IMR-90 (cell line): Measurements from ENCODE around the gene PIAS1. TPM values are rescaled to one million over a fixed set of nuclear protein-coding genes. Genes with fewer than 3 reads are reported as not detected.

ENCODE experiments used
- ATAC-seq: fragments of 200-7000 bp; cut with Tn5 transposase; 2 replicates; pipeline ENCODE4 v1.9.1; 2020; ENCODE audit warnings: low read depth, mild to moderate bottlenecking, moderate library complexity
- BruUV-seq: library from RNA; stranded (reverse); fragments of 400-500 nt; replicated peaks from 2 replicates; lab custom pipeline; 2021; lab: Mats Ljungman, UMichigan
- CTCF ChIA-PET: fragments of 300-600 bp; formaldehyde crosslinking; extraction: SDS; loops from one replicate; lab custom pipeline; 2021; ENCODE audit warnings: antibody characterized with exemption; lab: Yijun Ruan, JAX
- POLR2A ChIA-PET: fragments of 300-600 bp; sonication (Branson Sonifier 250); formaldehyde crosslinking; loops from one replicate; lab custom pipeline; 2022; ENCODE audit warnings: antibody characterized with exemption; ENCODE audit not compliant: unreplicated experiment; lab: Charles Lee
- DNase-seq: peaks from one replicate; pipeline ENCODE4 v3.0.0; 2013
- H2AFZ ChIP-seq: replicated peaks from 2 replicates; pipeline ENCODE3; 2013; ENCODE audit warnings: low read length, mild to moderate bottlenecking; ENCODE audit not compliant: poor library complexity
- H2AK5ac ChIP-seq: 2 replicates; pipeline ENCODE4 v1.6.1; 2013; ENCODE audit warnings: low read depth, low read length, inconsistent platforms
- H2AK9ac ChIP-seq: replicated peaks from 2 replicates; pipeline ENCODE3; 2013; ENCODE audit warnings: mild to moderate bottlenecking, low read depth, low read length, moderate library complexity; ENCODE audit not compliant: poor library complexity
- H2BK120ac ChIP-seq: 2 replicates; pipeline ENCODE4 v1.6.1; 2013; ENCODE audit warnings: low read depth, low read length, inconsistent platforms
- H2BK15ac ChIP-seq: 3 replicates; pipeline ENCODE4 v1.6.1; 2013; ENCODE audit warnings: low read depth, low read length, inconsistent platforms
- H2BK20ac ChIP-seq: 2 replicates; pipeline ENCODE4 v1.6.1; 2013; ENCODE audit warnings: low read depth, mild to moderate bottlenecking, inconsistent platforms, low read length, moderate library complexity
- H2BK5ac ChIP-seq: 2 replicates; pipeline ENCODE4 v1.6.1; 2013; ENCODE audit warnings: mild to moderate bottlenecking, low read depth, low read length, inconsistent platforms; ENCODE audit not compliant: poor library complexity, severe bottlenecking
- H3K14ac ChIP-seq: replicated peaks from 2 replicates; pipeline ENCODE4 v1.6.1; 2013; ENCODE audit warnings: low read depth, low read length, inconsistent platforms
- H3K18ac ChIP-seq: 2 replicates; pipeline ENCODE4 v1.6.1; 2013; ENCODE audit warnings: low read depth, low read length, control low read depth
- H3K23ac ChIP-seq: 2 replicates; pipeline ENCODE4 v1.6.1; 2013; ENCODE audit warnings: low read depth, low read length, inconsistent platforms
- H3K27ac ChIP-seq: 2 replicates; pipeline ENCODE4 v1.5.1; 2013; ENCODE audit warnings: mild to moderate bottlenecking, control low read depth, low read length; ENCODE audit not compliant: insufficient read depth
- H3K27me3 ChIP-seq: 2 replicates; pipeline ENCODE4 v1.6.1; 2013; ENCODE audit warnings: low read length; ENCODE audit not compliant: control insufficient read depth, insufficient read depth
- H3K36me3 ChIP-seq: 2 replicates; pipeline ENCODE4 v1.6.1; 2013; ENCODE audit warnings: low read length, mixed read lengths; ENCODE audit not compliant: control insufficient read depth, insufficient read depth
- H3K4ac ChIP-seq: 2 replicates; pipeline ENCODE4 v1.6.1; 2013; ENCODE audit warnings: low read depth, low read length, inconsistent platforms
- H3K4me1 ChIP-seq: 2 replicates; pipeline ENCODE4 v1.6.1; 2013; ENCODE audit warnings: low read length, mixed read lengths; ENCODE audit not compliant: control insufficient read depth, insufficient read depth
- H3K4me2 ChIP-seq: 2 replicates; pipeline ENCODE4 v1.6.1; 2013; ENCODE audit warnings: low read depth, mild to moderate bottlenecking, control low read depth, low read length, moderate library complexity
- H3K4me3 ChIP-seq: 2 replicates; pipeline ENCODE4 v1.5.1; 2013; ENCODE audit warnings: low read depth, mild to moderate bottlenecking, control low read depth, low read length, moderate library complexity; ENCODE audit not compliant: insufficient read depth
- H3K56ac ChIP-seq: 2 replicates; pipeline ENCODE4 v1.6.1; 2013; ENCODE audit warnings: low read length, inconsistent platforms; ENCODE audit not compliant: insufficient read depth; ENCODE audit errors: extremely low read depth
- H3K79me1 ChIP-seq, 2 experiments: 2 replicates each; pipeline ENCODE4 v1.6.1; 2013; ENCODE audit warnings: low read length in 2 of 2, inconsistent platforms in 1 of 2, low read depth in 1 of 2
- H3K9ac ChIP-seq: 2 replicates; pipeline ENCODE4 v1.6.1; 2013; ENCODE audit warnings: low read depth, low read length, control low read depth
- H3K9me1 ChIP-seq: 2 replicates; pipeline ENCODE4 v1.6.1; 2013; ENCODE audit warnings: low read length, inconsistent platforms; ENCODE audit not compliant: insufficient read depth
- H3K9me3 ChIP-seq: 2 replicates; pipeline ENCODE4 v1.6.1; 2013; ENCODE audit warnings: low read length; ENCODE audit not compliant: control insufficient read depth, insufficient read depth
- H4K20me1 ChIP-seq: 2 replicates; pipeline ENCODE4 v1.6.1; 2013; ENCODE audit warnings: low read length, inconsistent platforms; ENCODE audit not compliant: insufficient read depth
- H4K5ac ChIP-seq: 2 replicates; pipeline ENCODE4 v1.6.1; 2013; ENCODE audit warnings: mild to moderate bottlenecking, low read depth, low read length, control low read depth
- H4K8ac ChIP-seq, 2 experiments: 2 replicates each; pipeline ENCODE4 v1.6.1; 2013; ENCODE audit warnings: low read depth in 2 of 2, low read length in 2 of 2, control low read depth in 1 of 2, inconsistent platforms in 1 of 2
- H4K91ac ChIP-seq: 2 replicates; pipeline ENCODE4 v1.6.1; 2013; ENCODE audit warnings: low read depth, low read length, inconsistent platforms; ENCODE audit not compliant: insufficient read depth
- BHLHE40 ChIP-seq: fragments of 150-350 bp; IDR thresholded peaks from 2 replicates; pipeline ENCODE4 v1.6.1; 2016; ENCODE audit warnings: mild to moderate bottlenecking, low read depth, low read length
- CEBPB ChIP-seq: IDR thresholded peaks from 2 replicates; pipeline ENCODE4 v1.6.1; 2012; ENCODE audit warnings: low read depth, low read length, improper control_type of control experiment
- CHD1 ChIP-seq: IDR thresholded peaks from 2 replicates; pipeline ENCODE4 v1.6.1; 2012; ENCODE audit warnings: low read depth, low read length, improper control_type of control experiment
- FOS ChIP-seq: fragments of 150-350 bp; IDR thresholded peaks from 2 replicates; pipeline ENCODE4 v1.6.1; 2016; ENCODE audit warnings: low read depth, low read length
- MAFK ChIP-seq: IDR thresholded peaks from 2 replicates; pipeline ENCODE4 v1.6.1; 2012; ENCODE audit warnings: low read depth, low read length, improper control_type of control experiment
- MAZ ChIP-seq: IDR thresholded peaks from 2 replicates; pipeline ENCODE4 v1.6.1; 2012; ENCODE audit warnings: low read depth, mild to moderate bottlenecking, low read length, improper control_type of control experiment, moderate library complexity, borderline replicate concordance
- MXI1 ChIP-seq: IDR thresholded peaks from 2 replicates; pipeline ENCODE4 v1.6.1; 2012; ENCODE audit warnings: low read depth, mild to moderate bottlenecking, low read length, moderate library complexity, borderline replicate concordance
- NFE2L2 ChIP-seq: fragments of 150-350 bp; IDR thresholded peaks from 2 replicates; pipeline ENCODE4 v1.6.1; 2016; ENCODE audit warnings: low read depth, mild to moderate bottlenecking, low read length
- POLR2A ChIP-seq: IDR thresholded peaks from 2 replicates; pipeline ENCODE4 v1.6.1; 2012; ENCODE audit warnings: mild to moderate bottlenecking, low read depth, low read length
- RAD21 ChIP-seq: IDR thresholded peaks from 2 replicates; pipeline ENCODE4 v1.6.1; 2012; ENCODE audit warnings: low read length, improper control_type of control experiment
- RCOR1 ChIP-seq: IDR thresholded peaks from 2 replicates; pipeline ENCODE4 v1.6.1; 2012; ENCODE audit warnings: mild to moderate bottlenecking, low read length, improper control_type of control experiment; ENCODE audit not compliant: insufficient replicate concordance
- RFX5 ChIP-seq: IDR thresholded peaks from 2 replicates; pipeline ENCODE4 v1.8.0; 2012; ENCODE audit warnings: low read depth, mild to moderate bottlenecking, low read length, moderate library complexity
- SMC3 ChIP-seq: fragments of 150-350 bp; IDR thresholded peaks from 2 replicates; pipeline ENCODE4 v1.6.1; 2016; ENCODE audit warnings: low read depth, mild to moderate bottlenecking, antibody characterized with exemption, low read length, moderate library complexity
- dilution Hi-C: fragments of 300-500 bp; cut with HindIII; formaldehyde crosslinking; loops from one replicate; pipeline ENCODE4 v1.14.3; 2018; ENCODE audit warnings: low sequenced_read_pairs; ENCODE audit not compliant: unreplicated experiment
- in situ Hi-C: fragments of 300-500 bp; cut with MboI; formaldehyde crosslinking; loops from 3 replicates; pipeline ENCODE4 v1.14.3; 2019; ENCODE audit warnings: low sequenced_read_pairs, inconsistent platforms, mixed read lengths
- intact Hi-C: fragments of 100-400 bp; cut with micrococcal nuclease; formaldehyde crosslinking; loops from 2 replicates; pipeline ENCODE4 v1.10.0; 2022
- polyA plus RNA-seq, 3 experiments: library from polyadenylated mRNA; depleted of rRNA; stranded (reverse); fragments of >200 nt; gene quantifications; 2 replicates each; pipeline ENCODE4 v1.2.3, GENCODE V29; 2012; ENCODE audit warnings: low replicate concordance in 1 of 3
- total RNA-seq: library from RNA; depleted of rRNA; stranded (reverse); fragments of >200 nt; gene quantifications from 2 replicates; pipeline ENCODE4 v1.2.3, GENCODE V29; 2012
- TF ChIP-seq, protein P1 (sequence below): conservative IDR thresholded peaks from 2 replicates; pipeline ENCODE4 v1.5.1; 2012; ENCODE audit warnings: mild to moderate bottlenecking, low read depth, low read length, improper control_type of control experiment
- TF ChIP-seq, protein P2 (sequence below): fragments of 150-350 bp; IDR thresholded peaks from 2 replicates; pipeline ENCODE4 v1.6.1; 2016; ENCODE audit warnings: low read depth, mild to moderate bottlenecking, low read length, moderate library complexity, borderline replicate concordance
- TF ChIP-seq, protein P3 (sequence below): fragments of 150-350 bp; IDR thresholded peaks from 2 replicates; pipeline ENCODE4 v1.6.1; 2017; ENCODE audit warnings: mild to moderate bottlenecking, antibody characterized with exemption, low read length, low read depth

The PIAS1 gene
- total and polyA plus RNA-seq, 2 of the 4 experiments (the other 2 are of a cell fraction) = 20.0 to 63.6 TPM

DNA sequence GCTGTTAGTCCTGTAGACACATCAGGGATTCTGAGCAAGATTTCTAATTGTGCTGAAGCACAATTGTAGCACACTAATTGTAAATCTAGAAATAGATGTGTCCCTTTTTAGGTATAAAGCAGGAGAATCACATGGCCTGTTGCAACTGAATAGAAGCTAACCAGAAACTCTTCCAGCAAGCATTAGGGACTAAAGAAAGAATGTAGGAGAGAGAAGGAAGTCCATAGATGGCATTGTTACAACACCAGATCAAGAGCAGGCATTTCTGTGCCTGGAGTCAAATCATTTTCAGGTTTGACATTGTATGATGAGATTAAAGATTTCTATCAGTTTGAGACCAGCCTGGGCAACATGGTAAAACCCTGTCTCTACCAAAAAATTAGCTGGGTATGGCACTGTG lies 123.6 kb downstream of the PIAS1 start:
- Histone ChIP-seq H3K79me1 (peaks cover 5 to 6% of the 10 kb centered on the region in 2 experiments; a peak in 3 of 4 replicates), H3K18ac (peak overlapping the region; percentile 70; the same call in 1 of the 2 replicates), H4K5ac (peak overlapping the region; percentile 35), H3K4ac (no peak overlapping the region), H2AFZ (no peak overlapping the region), H2BK5ac (peak overlapping the region; percentile 41), H3K23ac (no peak overlapping the region), H4K8ac (no peak overlapping the region), H2BK15ac (no peak overlapping the region), H2AK9ac (no peak overlapping the region), H3K36me3 (peaks cover 18% of the 10 kb centered on the region), H3K4me3 (no peak overlapping the region), H4K20me1 (no peaks in the 10 kb centered on the region), H4K91ac (no peak overlapping the region), H3K27me3 (no peaks in the 10 kb centered on the region), H3K9ac (no peak overlapping the region), H3K14ac (no peak overlapping the region), H3K4me1 (peaks cover 6% of the 10 kb centered on the region), H3K9me3 (no peaks in the 10 kb centered on the region), H3K4me2 (peak overlapping the region; percentile 57), H2BK20ac (no peak overlapping the region), H3K27ac (peak overlapping the region; percentile 63; the same call in 1 of the 2 replicates), H3K9me1 (peaks cover 6% of the 10 kb centered on the region), H2AK5ac (no peak overlapping the region), H3K56ac (no peak overlapping the region), H2BK120ac (no peak overlapping the region)
- ATAC-seq = peak; percentile 85
- in situ Hi-C loops (no loop called here), dilution Hi-C loops (no loop called here), intact Hi-C loops (no loop called here)
- POLR2A ChIA-PET = no interaction called here
- CTCF ChIA-PET = no interaction called here
- no TSS peak for BruUV-seq
- peak; percentile 61 for DNase-seq
- no peak for TF ChIP-seq CHD1
- TF ChIP-seq, protein P1, sequence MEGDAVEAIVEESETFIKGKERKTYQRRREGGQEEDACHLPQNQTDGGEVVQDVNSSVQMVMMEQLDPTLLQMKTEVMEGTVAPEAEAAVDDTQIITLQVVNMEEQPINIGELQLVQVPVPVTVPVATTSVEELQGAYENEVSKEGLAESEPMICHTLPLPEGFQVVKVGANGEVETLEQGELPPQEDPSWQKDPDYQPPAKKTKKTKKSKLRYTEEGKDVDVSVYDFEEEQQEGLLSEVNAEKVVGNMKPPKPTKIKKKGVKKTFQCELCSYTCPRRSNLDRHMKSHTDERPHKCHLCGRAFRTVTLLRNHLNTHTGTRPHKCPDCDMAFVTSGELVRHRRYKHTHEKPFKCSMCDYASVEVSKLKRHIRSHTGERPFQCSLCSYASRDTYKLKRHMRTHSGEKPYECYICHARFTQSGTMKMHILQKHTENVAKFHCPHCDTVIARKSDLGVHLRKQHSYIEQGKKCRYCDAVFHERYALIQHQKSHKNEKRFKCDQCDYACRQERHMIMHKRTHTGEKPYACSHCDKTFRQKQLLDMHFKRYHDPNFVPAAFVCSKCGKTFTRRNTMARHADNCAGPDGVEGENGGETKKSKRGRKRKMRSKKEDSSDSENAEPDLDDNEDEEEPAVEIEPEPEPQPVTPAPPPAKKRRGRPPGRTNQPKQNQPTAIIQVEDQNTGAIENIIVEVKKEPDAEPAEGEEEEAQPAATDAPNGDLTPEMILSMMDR = no peak
- TF ChIP-seq BHLHE40 = no peak
- TF ChIP-seq MAZ = no peak
- TF ChIP-seq NFE2L2 = no peak
- TF ChIP-seq CEBPB = no peak
- TF ChIP-seq MAFK = no peak
- TF ChIP-seq, protein P2, sequence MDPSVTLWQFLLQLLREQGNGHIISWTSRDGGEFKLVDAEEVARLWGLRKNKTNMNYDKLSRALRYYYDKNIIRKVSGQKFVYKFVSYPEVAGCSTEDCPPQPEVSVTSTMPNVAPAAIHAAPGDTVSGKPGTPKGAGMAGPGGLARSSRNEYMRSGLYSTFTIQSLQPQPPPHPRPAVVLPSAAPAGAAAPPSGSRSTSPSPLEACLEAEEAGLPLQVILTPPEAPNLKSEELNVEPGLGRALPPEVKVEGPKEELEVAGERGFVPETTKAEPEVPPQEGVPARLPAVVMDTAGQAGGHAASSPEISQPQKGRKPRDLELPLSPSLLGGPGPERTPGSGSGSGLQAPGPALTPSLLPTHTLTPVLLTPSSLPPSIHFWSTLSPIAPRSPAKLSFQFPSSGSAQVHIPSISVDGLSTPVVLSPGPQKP = no peak
- TF ChIP-seq RAD21 = no peak
- no peak for TF ChIP-seq RFX5
- TF ChIP-seq, protein P3, sequence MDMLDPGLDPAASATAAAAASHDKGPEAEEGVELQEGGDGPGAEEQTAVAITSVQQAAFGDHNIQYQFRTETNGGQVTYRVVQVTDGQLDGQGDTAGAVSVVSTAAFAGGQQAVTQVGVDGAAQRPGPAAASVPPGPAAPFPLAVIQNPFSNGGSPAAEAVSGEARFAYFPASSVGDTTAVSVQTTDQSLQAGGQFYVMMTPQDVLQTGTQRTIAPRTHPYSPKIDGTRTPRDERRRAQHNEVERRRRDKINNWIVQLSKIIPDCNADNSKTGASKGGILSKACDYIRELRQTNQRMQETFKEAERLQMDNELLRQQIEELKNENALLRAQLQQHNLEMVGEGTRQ = no peak
- no peak for TF ChIP-seq FOS
- TF ChIP-seq MXI1 = no peak
- no peak for TF ChIP-seq SMC3
- no peak for TF ChIP-seq POLR2A
- TF ChIP-seq RCOR1 = no peak
